ENCODE results near the gene JARID2. TPM values are rescaled to one million over a fixed set of nuclear protein-coding genes. Genes with fewer than 3 reads are reported as not detected.

Gene JARID2
- total and polyA plus RNA-seq, 2 of the 8 experiments (the other 6 are each of a cell fraction or from before 2014, with no cell fraction given) = 60.1 to 239 TPM

- 89% methylated on average over 4 of the region's 4 CpGs; no CpG with 5 or more reads in 1 of the 2 experiments for WGBS, 2 experiments (ENCODE audit: extremely low coverage in 1 of 2, insufficient coverage in 1 of 2, insufficient read length in 1 of 2, insufficient replicate concordance in 2 of 2, low coverage in 1 of 2, low lambda C conversion rate in 2 of 2, missing lambda C conversion rate in 1 of 2)
- no peak overlapping the region for H4K91ac ChIP-seq (replicated peaks; ENCODE audit: insufficient read length, low read length)
- H3K56ac ChIP-seq (replicated peaks; ENCODE audit: insufficient read length, low read depth, low read length) = no peak overlapping the region
- no peaks in the 10 kb centered on the region for H3K9me3 ChIP-seq (ENCODE audit: insufficient read depth in 2 of 2, low read depth in 1 of 2, low read length in 1 of 2)
- H3K4ac ChIP-seq (replicated peaks; ENCODE audit: insufficient read length, low read depth, low read length) = no peak overlapping the region
- H3K9ac ChIP-seq (replicated peaks in 1 of 4; ENCODE audit: extremely low read depth in 1 of 4, low read depth in 3 of 4, low read length in 3 of 4) = no peak overlapping the region
- H2BK20ac ChIP-seq (ENCODE audit: low read length) = no peak overlapping the region
- H3K4me3 ChIP-seq (ENCODE audit: extremely low read depth in 1 of 4, insufficient read depth in 2 of 4, low read depth in 3 of 4, low read length in 4 of 4) = no peak overlapping the region
- H2BK5ac ChIP-seq (ENCODE audit: low read depth, low read length) = no peak overlapping the region
- H3K23me2 ChIP-seq (ENCODE audit: low read depth, low read length) = no peaks in the 10 kb centered on the region
- H3K23ac ChIP-seq (ENCODE audit: insufficient read length) = no peak overlapping the region
- DNase-seq (ENCODE audit: low read depth in 1 of 2, low spot score in 2 of 2) (no peak), FAIRE-seq (no peak)
- peaks cover 12 to 26% (median 21%) of the 10 kb centered on the region in 4 experiments; a peak in 6 of 7 replicates for H3K4me1 ChIP-seq (replicated peaks in 1 of 4; ENCODE audit: control insufficient read depth in 3 of 4, insufficient read depth in 4 of 4, low read length in 3 of 4)
- H4K8ac ChIP-seq (ENCODE audit: extremely low read depth, insufficient read depth, low read length) = no peak overlapping the region
- no peak overlapping the region for H2AFZ ChIP-seq (ENCODE audit: low read length)
- POLR2A ChIA-PET (ENCODE audit: partially characterized antibody) = interaction anchor here (1.6 to 2.1 kb wide), 2 partner anchors 9 to 10 kb away, joined by 3 to 6 read pairs; no protein-coding TSS in a partner anchor
- no peak overlapping the region for H3K4me2 ChIP-seq (ENCODE audit: insufficient read depth in 1 of 2, low read depth in 2 of 2, low read length in 2 of 2)
- H2BK15ac ChIP-seq (ENCODE audit: low read length) = no peak overlapping the region
- no peak overlapping the region for H3K27ac ChIP-seq (ENCODE audit: low read depth, low read length)
- no peak overlapping the region for H2BK120ac ChIP-seq (replicated peaks; ENCODE audit: low read depth, low read length)
- H4K20me1 ChIP-seq (replicated peaks in 1 of 2; ENCODE audit: control insufficient read depth in 1 of 2, insufficient read depth in 2 of 2, low read length in 2 of 2) = peaks cover 50 to 78% of the 10 kb centered on the region in 2 experiments
- H3K18ac ChIP-seq (ENCODE audit: extremely low read depth, low read length) = no peak overlapping the region
- H3K14ac ChIP-seq (ENCODE audit: insufficient read length) = no peak overlapping the region
- H3K36me3 ChIP-seq (ENCODE audit: control insufficient read depth in 2 of 4, insufficient read depth in 4 of 4, low read length in 3 of 4) = peaks cover 0 to 4% (median 0%) of the 10 kb centered on the region in 4 experiments; a peak in 1 of 8 replicates
- peaks cover 86 to 100% of the 10 kb centered on the region in 2 experiments for H3K79me2 ChIP-seq (ENCODE audit: control insufficient read depth in 1 of 2, insufficient read depth in 2 of 2, low read length in 2 of 2)
- H3K79me1 ChIP-seq (ENCODE audit: low read depth, low read length) = peaks cover 12% of the 10 kb centered on the region
- H4K5ac ChIP-seq (ENCODE audit: insufficient read length, low read depth, low read length) = no peak overlapping the region
- H2BK12ac ChIP-seq (ENCODE audit: low read depth, low read length) = no peak overlapping the region
- H2AK5ac ChIP-seq (ENCODE audit: low read depth, low read length) = no peak overlapping the region
- CTCF ChIA-PET (ENCODE audit: partially characterized antibody) = interaction anchor here (0.6 to 2.7 kb wide), 2 partner anchors 41 to 530 kb away, joined by 3 to 9 read pairs; no protein-coding TSS in a partner anchor
- no peaks in the 10 kb centered on the region for H3K27me3 ChIP-seq (replicated peaks in 1 of 4; ENCODE audit: control insufficient read depth in 3 of 4, extremely low read depth in 1 of 4, insufficient read depth in 3 of 4, low read length in 3 of 4)
- TF ChIP-seq RFX5 (IDR thresholded peaks at IDR 0.05; ENCODE audit: borderline replicate concordance, low read depth, low read length) (no peak), SP2 (IDR thresholded peaks at IDR 0.05; ENCODE audit: low read length) (no peak), CTCF (IDR thresholded peaks at IDR 0.05; ENCODE audit: control extremely low read depth in 1 of 3, insufficient read depth in 1 of 3, low read depth in 1 of 3, low read length in 3 of 3) (no peak), POLR2A (IDR thresholded peaks at IDR 0.05; ENCODE audit: control extremely low read depth in 1 of 2, low read depth in 2 of 2, low read length in 2 of 2) (no peak), NRF1 (IDR thresholded peaks at IDR 0.05; ENCODE audit: low read depth, low read length) (no peak), FOSL1 (IDR thresholded peaks at IDR 0.05; ENCODE audit: insufficient read depth, low read depth, low read length) (no peak), CREB1 (IDR thresholded peaks at IDR 0.05) (no peak), BRCA1 (IDR thresholded peaks at IDR 0.05; ENCODE audit: low read depth, low read length) (no peak), CBX8 (IDR thresholded peaks at IDR 0.05; ENCODE audit: borderline replicate concordance, low read depth, low read length) (no peak), HDAC2 (IDR thresholded peaks at IDR 0.05; ENCODE audit: borderline replicate concordance in 1 of 2, low read depth in 2 of 2, low read length in 2 of 2) (no peak)
- TF ChIP-seq, protein P1, sequence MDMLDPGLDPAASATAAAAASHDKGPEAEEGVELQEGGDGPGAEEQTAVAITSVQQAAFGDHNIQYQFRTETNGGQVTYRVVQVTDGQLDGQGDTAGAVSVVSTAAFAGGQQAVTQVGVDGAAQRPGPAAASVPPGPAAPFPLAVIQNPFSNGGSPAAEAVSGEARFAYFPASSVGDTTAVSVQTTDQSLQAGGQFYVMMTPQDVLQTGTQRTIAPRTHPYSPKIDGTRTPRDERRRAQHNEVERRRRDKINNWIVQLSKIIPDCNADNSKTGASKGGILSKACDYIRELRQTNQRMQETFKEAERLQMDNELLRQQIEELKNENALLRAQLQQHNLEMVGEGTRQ (IDR thresholded peaks at IDR 0.05; ENCODE audit: low read length) = no peak
Observed at GRCh38 chr6:15348528-15348927, 102.7 kb downstream of the JARID2 start.
